ENCODE data around the gene ZNF497.

DNA sequence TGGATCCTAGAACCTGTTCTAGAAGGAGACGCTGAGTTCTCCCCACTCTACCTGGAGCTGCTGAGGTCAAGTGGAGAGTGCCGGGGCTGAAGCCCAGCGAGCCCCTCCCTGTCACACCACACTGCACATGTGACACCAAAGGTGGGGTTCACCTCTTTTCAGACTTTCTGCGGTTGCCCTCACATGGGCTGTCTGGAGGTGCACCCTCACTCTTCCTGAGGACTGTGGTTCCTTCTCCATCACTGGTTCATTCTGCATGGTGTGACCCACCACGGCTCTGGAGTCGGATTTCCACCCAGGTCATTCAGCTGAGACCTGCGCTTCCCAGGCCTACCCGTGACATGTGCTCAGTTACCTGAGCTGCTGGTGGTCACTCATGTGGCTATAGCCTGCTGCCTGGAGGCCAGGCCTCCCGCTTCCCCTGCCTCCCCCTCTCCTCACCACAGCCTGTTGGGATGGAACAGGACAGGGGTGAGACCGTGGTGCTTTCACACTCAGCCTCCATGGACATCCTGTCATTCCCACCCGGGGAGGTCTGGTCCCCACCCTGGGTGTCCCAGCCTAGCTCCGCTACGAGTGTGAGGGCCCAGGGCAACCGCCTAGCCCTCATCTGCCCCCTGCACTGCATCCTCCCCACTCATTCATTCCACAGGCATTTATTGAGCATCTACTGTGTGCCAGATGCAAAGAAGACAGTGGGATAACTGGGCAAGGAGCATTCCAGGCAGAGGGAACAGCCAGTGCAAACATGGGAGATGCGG lies 8.7 kb downstream of the ZNF497 start:
- TF ChIP-seq TCF12 (IDR thresholded peaks at IDR 0.05; ENCODE audit: low read depth) = no peak
- no peak for TF ChIP-seq RAD21 (IDR thresholded peaks at IDR 0.05; ENCODE audit: low read depth)

Data from Ishikawa (cell line).